ENCODE measurements around the gene RNF224.

The RNF224 gene

GRCh38 chr9:137221095-137221505 is 6.2 kb upstream of the RNF224 start:
- TF ChIP-seq, protein P1, sequence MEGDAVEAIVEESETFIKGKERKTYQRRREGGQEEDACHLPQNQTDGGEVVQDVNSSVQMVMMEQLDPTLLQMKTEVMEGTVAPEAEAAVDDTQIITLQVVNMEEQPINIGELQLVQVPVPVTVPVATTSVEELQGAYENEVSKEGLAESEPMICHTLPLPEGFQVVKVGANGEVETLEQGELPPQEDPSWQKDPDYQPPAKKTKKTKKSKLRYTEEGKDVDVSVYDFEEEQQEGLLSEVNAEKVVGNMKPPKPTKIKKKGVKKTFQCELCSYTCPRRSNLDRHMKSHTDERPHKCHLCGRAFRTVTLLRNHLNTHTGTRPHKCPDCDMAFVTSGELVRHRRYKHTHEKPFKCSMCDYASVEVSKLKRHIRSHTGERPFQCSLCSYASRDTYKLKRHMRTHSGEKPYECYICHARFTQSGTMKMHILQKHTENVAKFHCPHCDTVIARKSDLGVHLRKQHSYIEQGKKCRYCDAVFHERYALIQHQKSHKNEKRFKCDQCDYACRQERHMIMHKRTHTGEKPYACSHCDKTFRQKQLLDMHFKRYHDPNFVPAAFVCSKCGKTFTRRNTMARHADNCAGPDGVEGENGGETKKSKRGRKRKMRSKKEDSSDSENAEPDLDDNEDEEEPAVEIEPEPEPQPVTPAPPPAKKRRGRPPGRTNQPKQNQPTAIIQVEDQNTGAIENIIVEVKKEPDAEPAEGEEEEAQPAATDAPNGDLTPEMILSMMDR (IDR thresholded peaks at IDR 0.05; ENCODE audit: insufficient read depth, missing control alignments): no peak
- no peak for FAIRE-seq
- no peak for DNase-seq (ENCODE audit: insufficient read length, low spot score)

DNA sequence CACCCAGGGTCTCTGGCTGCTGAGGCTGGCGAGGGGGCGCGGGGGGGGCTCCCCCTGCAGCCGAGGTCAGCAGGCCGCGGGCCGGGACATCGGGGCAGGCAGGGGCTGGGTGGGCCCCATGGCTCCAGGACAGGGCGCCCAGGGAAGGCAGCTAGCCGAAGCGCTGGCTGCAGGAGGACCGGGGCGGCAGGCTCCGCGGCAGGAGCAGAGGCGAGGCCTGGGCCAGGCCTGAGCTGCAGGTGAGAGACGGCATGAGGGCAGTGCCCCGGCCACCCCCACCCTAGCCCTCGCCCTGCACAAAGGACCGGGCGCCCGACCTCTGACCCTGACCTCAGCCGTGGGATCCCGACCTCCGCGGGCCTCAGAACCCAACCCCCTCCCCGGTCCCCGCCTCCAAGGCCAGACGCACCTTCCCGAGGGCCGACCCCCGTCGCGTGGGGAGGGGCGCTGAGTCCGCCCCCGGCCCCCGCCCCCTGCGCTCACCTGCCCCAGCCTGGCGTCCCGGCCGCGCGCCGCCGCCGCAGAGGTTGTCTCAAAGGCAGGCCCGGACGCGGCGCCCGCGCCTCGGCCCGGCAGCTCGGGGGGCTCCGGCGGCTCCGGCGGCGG is 5.7 kb upstream of the RNF224 start:
- TF ChIP-seq, protein P1 (IDR thresholded peaks at IDR 0.05; ENCODE audit: insufficient read depth, missing control alignments): no peak
- DNase-seq (ENCODE audit: insufficient read length, low spot score): no peak

GRCh38 chr9:137222190-137223077 is 4.9 kb upstream of the RNF224 start, which contains the start of gene RNF208:
TSS of gene RNF208 (minus strand) at chr9:137222240. CDS start at chr9:137221212, 1,028 bp downstream.
- no peak for FAIRE-seq
- no peak for DNase-seq (ENCODE audit: insufficient read length, low spot score)
- TF ChIP-seq, protein P1 (IDR thresholded peaks at IDR 0.05; ENCODE audit: insufficient read depth, missing control alignments): no peak

More for the DNA sequence above, 5.7 kb upstream of the RNF224 start:
- no peak for FAIRE-seq

GRCh38 chr9:137223078-137223970 is 4.0 kb upstream of the RNF224 start:
- TF ChIP-seq, protein P1 (IDR thresholded peaks at IDR 0.05; ENCODE audit: insufficient read depth, missing control alignments): no peak
- FAIRE-seq: no peak
- DNase-seq (ENCODE audit: insufficient read length, low spot score): peak; percentile 97

GRCh38 chr9:137224830-137225694 is 2.2 kb upstream of the RNF224 start, which contains the start of gene CYSRT1:
TSS of gene CYSRT1 (plus strand) at chr9:137225174. CDS start at chr9:137225622, 448 bp downstream.
- no peak for DNase-seq (ENCODE audit: insufficient read length, low spot score)
- no peak for FAIRE-seq
- TF ChIP-seq, protein P1 (IDR thresholded peaks at IDR 0.05; ENCODE audit: insufficient read depth, missing control alignments): no peak

GRCh38 chr9:137225699-137226331 is 1.5 kb upstream of the RNF224 start:
- no peak for FAIRE-seq
- no peak for DNase-seq (ENCODE audit: insufficient read length, low spot score)
- TF ChIP-seq, protein P1 (IDR thresholded peaks at IDR 0.05; ENCODE audit: insufficient read depth, missing control alignments): no peak
